HuH-7.5 (cell line): ENCODE measurements around the gene WHAMM.
A peak's percentile ranks its signal among the peaks of the same experiment; 100 is the strongest.
"Not testable (repeated sequence)": the region's sequence is repeated elsewhere in the genome, so short reads cannot be mapped to it uniquely, and the experiment has no call there.

ENCODE experiments used
- DNase-seq: peaks from one replicate; pipeline ENCODE4 v3.0.0; 2011; ENCODE audit warnings: low spot score

The WHAMM gene

GRCh38 chr15:82802497-82802896, 6.9 kb upstream of the WHAMM start:
- DNase-seq = no peak

GRCh38 chr15:82803793-82804574, 5.4 kb upstream of the WHAMM start:
- DNase-seq = no peak

- DNase-seq = no peak
These were observed 4.9 kb upstream of the WHAMM start for GRCh38 chr15:82804575-82804949.

GRCh38 chr15:82805994-82806406, 3.4 kb upstream of the WHAMM start, which contains the start of gene FSD2:
FSD2 (minus strand) TSS chr15:82806069; CDS start chr15:82787390, 18,679 bp downstream.
- DNase-seq = no peak

GRCh38 chr15:82807920-82808633, 1.4 kb upstream of the WHAMM start:
- no peak for DNase-seq

- no peak for DNase-seq
These were observed 790 bp upstream of the WHAMM start for GRCh38 chr15:82808634-82809041.

- peak; percentile 37 for DNase-seq
These were observed 847 bp downstream of the WHAMM start for GRCh38 chr15:82810061-82810889.

GRCh38 chr15:82810890-82811426, 1.5 kb downstream of the WHAMM start:
- DNase-seq = no peak

GRCh38 chr15:82812994-82813393, 3.6 kb downstream of the WHAMM start:
- DNase-seq = no peak

- DNase-seq = no peak
These were observed 10.7 kb downstream of the WHAMM start for GRCh38 chr15:82820128-82820527.

- DNase-seq = not testable (repeated sequence)
These were observed 12.0 kb downstream of the WHAMM start for GRCh38 chr15:82821396-82821795.

GRCh38 chr15:82821851-82822250, 12.4 kb downstream of the WHAMM start:
- not testable (repeated sequence) for DNase-seq

- DNase-seq = no peak
These were observed 13.6 kb downstream of the WHAMM start for GRCh38 chr15:82823049-82823448.

- DNase-seq = no peak
These were observed 18.6 kb downstream of the WHAMM start for GRCh38 chr15:82828075-82828474.

- DNase-seq = no peak
These were observed 19.8 kb downstream of the WHAMM start for GRCh38 chr15:82829234-82829633.

- no peak for DNase-seq
These were observed 21.2 kb downstream of the WHAMM start for GRCh38 chr15:82830427-82831173.

- DNase-seq = no peak
These were observed 22.6 kb downstream of the WHAMM start for GRCh38 chr15:82831894-82832600.

GRCh38 chr15:82832601-82833361, 23.4 kb downstream of the WHAMM start:
- no peak for DNase-seq

- DNase-seq = no peak
These were observed 23.9 kb downstream of the WHAMM start for GRCh38 chr15:82833362-82833682.

GRCh38 chr15:82835391-82835917, 26.0 kb downstream of the WHAMM start:
- DNase-seq = no peak
